IMR-90 (cell line): ENCODE data around the gene KAT6B. TPM values are rescaled to one million over a fixed set of nuclear protein-coding genes. Genes with fewer than 3 reads are reported as not detected.

Experiments
- ATAC-seq: fragments of 200-7000 bp; cut with Tn5 transposase; 2 replicates; pipeline ENCODE4 v1.9.1; 2020; ENCODE audit warnings: low read depth, mild to moderate bottlenecking, moderate library complexity
- BruUV-seq: library from RNA; stranded (reverse); fragments of 400-500 nt; replicated peaks from 2 replicates; lab custom pipeline; 2021; lab: Mats Ljungman, UMichigan
- CTCF ChIA-PET: fragments of 300-600 bp; formaldehyde crosslinking; extraction: SDS; loops from one replicate; lab custom pipeline; 2021; ENCODE audit warnings: antibody characterized with exemption; lab: Yijun Ruan, JAX
- POLR2A ChIA-PET: fragments of 300-600 bp; sonication (Branson Sonifier 250); formaldehyde crosslinking; loops from one replicate; lab custom pipeline; 2022; ENCODE audit warnings: antibody characterized with exemption; ENCODE audit not compliant: unreplicated experiment; lab: Charles Lee
- DNase-seq: peaks from one replicate; pipeline ENCODE4 v3.0.0; 2013
- H2AFZ ChIP-seq: replicated peaks from 2 replicates; pipeline ENCODE3; 2013; ENCODE audit warnings: low read length, mild to moderate bottlenecking; ENCODE audit not compliant: poor library complexity
- H2AK5ac ChIP-seq: 2 replicates; pipeline ENCODE4 v1.6.1; 2013; ENCODE audit warnings: low read depth, low read length, inconsistent platforms
- H2AK9ac ChIP-seq: replicated peaks from 2 replicates; pipeline ENCODE3; 2013; ENCODE audit warnings: mild to moderate bottlenecking, low read depth, low read length, moderate library complexity; ENCODE audit not compliant: poor library complexity
- H2BK120ac ChIP-seq: 2 replicates; pipeline ENCODE4 v1.6.1; 2013; ENCODE audit warnings: low read depth, low read length, inconsistent platforms
- H2BK15ac ChIP-seq: 3 replicates; pipeline ENCODE4 v1.6.1; 2013; ENCODE audit warnings: low read depth, low read length, inconsistent platforms
- H2BK20ac ChIP-seq: 2 replicates; pipeline ENCODE4 v1.6.1; 2013; ENCODE audit warnings: low read depth, mild to moderate bottlenecking, inconsistent platforms, low read length, moderate library complexity
- H2BK5ac ChIP-seq: 2 replicates; pipeline ENCODE4 v1.6.1; 2013; ENCODE audit warnings: mild to moderate bottlenecking, low read depth, low read length, inconsistent platforms; ENCODE audit not compliant: poor library complexity, severe bottlenecking
- H3K14ac ChIP-seq: replicated peaks from 2 replicates; pipeline ENCODE4 v1.6.1; 2013; ENCODE audit warnings: low read depth, low read length, inconsistent platforms
- H3K18ac ChIP-seq: 2 replicates; pipeline ENCODE4 v1.6.1; 2013; ENCODE audit warnings: low read depth, low read length, control low read depth
- H3K23ac ChIP-seq: 2 replicates; pipeline ENCODE4 v1.6.1; 2013; ENCODE audit warnings: low read depth, low read length, inconsistent platforms
- H3K27ac ChIP-seq: 2 replicates; pipeline ENCODE4 v1.5.1; 2013; ENCODE audit warnings: mild to moderate bottlenecking, control low read depth, low read length; ENCODE audit not compliant: insufficient read depth
- H3K27me3 ChIP-seq: 2 replicates; pipeline ENCODE4 v1.6.1; 2013; ENCODE audit warnings: low read length; ENCODE audit not compliant: control insufficient read depth, insufficient read depth
- H3K36me3 ChIP-seq: 2 replicates; pipeline ENCODE4 v1.6.1; 2013; ENCODE audit warnings: low read length, mixed read lengths; ENCODE audit not compliant: control insufficient read depth, insufficient read depth
- H3K4ac ChIP-seq: 2 replicates; pipeline ENCODE4 v1.6.1; 2013; ENCODE audit warnings: low read depth, low read length, inconsistent platforms
- H3K4me1 ChIP-seq: 2 replicates; pipeline ENCODE4 v1.6.1; 2013; ENCODE audit warnings: low read length, mixed read lengths; ENCODE audit not compliant: control insufficient read depth, insufficient read depth
- H3K4me2 ChIP-seq: 2 replicates; pipeline ENCODE4 v1.6.1; 2013; ENCODE audit warnings: low read depth, mild to moderate bottlenecking, control low read depth, low read length, moderate library complexity
- H3K4me3 ChIP-seq: 2 replicates; pipeline ENCODE4 v1.5.1; 2013; ENCODE audit warnings: low read depth, mild to moderate bottlenecking, control low read depth, low read length, moderate library complexity; ENCODE audit not compliant: insufficient read depth
- H3K56ac ChIP-seq: 2 replicates; pipeline ENCODE4 v1.6.1; 2013; ENCODE audit warnings: low read length, inconsistent platforms; ENCODE audit not compliant: insufficient read depth; ENCODE audit errors: extremely low read depth
- H3K79me1 ChIP-seq, 2 experiments: 2 replicates each; pipeline ENCODE4 v1.6.1; 2013; ENCODE audit warnings: low read length in 2 of 2, inconsistent platforms in 1 of 2, low read depth in 1 of 2
- H3K9ac ChIP-seq: 2 replicates; pipeline ENCODE4 v1.6.1; 2013; ENCODE audit warnings: low read depth, low read length, control low read depth
- H3K9me1 ChIP-seq: 2 replicates; pipeline ENCODE4 v1.6.1; 2013; ENCODE audit warnings: low read length, inconsistent platforms; ENCODE audit not compliant: insufficient read depth
- H3K9me3 ChIP-seq: 2 replicates; pipeline ENCODE4 v1.6.1; 2013; ENCODE audit warnings: low read length; ENCODE audit not compliant: control insufficient read depth, insufficient read depth
- H4K20me1 ChIP-seq: 2 replicates; pipeline ENCODE4 v1.6.1; 2013; ENCODE audit warnings: low read length, inconsistent platforms; ENCODE audit not compliant: insufficient read depth
- H4K5ac ChIP-seq: 2 replicates; pipeline ENCODE4 v1.6.1; 2013; ENCODE audit warnings: mild to moderate bottlenecking, low read depth, low read length, control low read depth
- H4K8ac ChIP-seq, 2 experiments: 2 replicates each; pipeline ENCODE4 v1.6.1; 2013; ENCODE audit warnings: low read depth in 2 of 2, low read length in 2 of 2, control low read depth in 1 of 2, inconsistent platforms in 1 of 2
- H4K91ac ChIP-seq: 2 replicates; pipeline ENCODE4 v1.6.1; 2013; ENCODE audit warnings: low read depth, low read length, inconsistent platforms; ENCODE audit not compliant: insufficient read depth
- CEBPB ChIP-seq: IDR thresholded peaks from 2 replicates; pipeline ENCODE4 v1.6.1; 2012; ENCODE audit warnings: low read depth, low read length, improper control_type of control experiment
- MAFK ChIP-seq: IDR thresholded peaks from 2 replicates; pipeline ENCODE4 v1.6.1; 2012; ENCODE audit warnings: low read depth, low read length, improper control_type of control experiment
- RCOR1 ChIP-seq: IDR thresholded peaks from 2 replicates; pipeline ENCODE4 v1.6.1; 2012; ENCODE audit warnings: mild to moderate bottlenecking, low read length, improper control_type of control experiment; ENCODE audit not compliant: insufficient replicate concordance
- SMC3 ChIP-seq: fragments of 150-350 bp; IDR thresholded peaks from 2 replicates; pipeline ENCODE4 v1.6.1; 2016; ENCODE audit warnings: low read depth, mild to moderate bottlenecking, antibody characterized with exemption, low read length, moderate library complexity
- WGBS, 2 experiments: methylation state at CpG; one replicate each; pipeline versions ENCODE4 v1.1.5 to v1.1.7; 2013; ENCODE audit warnings: missing lambda C conversion rate in 2 of 2; ENCODE audit not compliant: insufficient read length in 1 of 2; ENCODE audit errors: extremely low coverage in 2 of 2; 5-methylcytosine and 5-hydroxymethylcytosine counted together
- dilution Hi-C: fragments of 300-500 bp; cut with HindIII; formaldehyde crosslinking; loops from one replicate; pipeline ENCODE4 v1.14.3; 2018; ENCODE audit warnings: low sequenced_read_pairs; ENCODE audit not compliant: unreplicated experiment
- in situ Hi-C: fragments of 300-500 bp; cut with MboI; formaldehyde crosslinking; loops from 3 replicates; pipeline ENCODE4 v1.14.3; 2019; ENCODE audit warnings: low sequenced_read_pairs, inconsistent platforms, mixed read lengths
- intact Hi-C: fragments of 100-400 bp; cut with micrococcal nuclease; formaldehyde crosslinking; loops from 2 replicates; pipeline ENCODE4 v1.10.0; 2022
- polyA plus RNA-seq, 3 experiments: library from polyadenylated mRNA; depleted of rRNA; stranded (reverse); fragments of >200 nt; gene quantifications; 2 replicates each; pipeline ENCODE4 v1.2.3, GENCODE V29; 2012; ENCODE audit warnings: low replicate concordance in 1 of 3
- total RNA-seq: library from RNA; depleted of rRNA; stranded (reverse); fragments of >200 nt; gene quantifications from 2 replicates; pipeline ENCODE4 v1.2.3, GENCODE V29; 2012

The KAT6B gene
- total and polyA plus RNA-seq, 2 of the 4 experiments (the other 2 are of a cell fraction), result 8.8 to 28.1 TPM

GRCh38 chr10:74856940-74857339 is 30.5 kb downstream of the KAT6B start:
- no peak overlapping the region for H3K9ac ChIP-seq
- H3K79me1 ChIP-seq, result peaks cover 41 to 82% of the 10 kb centered on the region in 2 experiments
- H3K36me3 ChIP-seq, result peaks cover 4% of the 10 kb centered on the region; the same call in 1 of the 2 replicates
- intact Hi-C loops (no loop called here), in situ Hi-C loops (no loop called here), dilution Hi-C loops (no loop called here)
- H3K23ac ChIP-seq, result no peak overlapping the region
- peaks cover 13% of the 10 kb centered on the region for H3K9me1 ChIP-seq
- no peak overlapping the region for H3K4me3 ChIP-seq
- H2AK9ac ChIP-seq, result no peak overlapping the region
- no peak overlapping the region for H2AFZ ChIP-seq
- no peak for DNase-seq
- ChIA-PET CTCF (no interaction called here), POLR2A (no interaction called here)
- TF ChIP-seq RCOR1, result no peak
- TF ChIP-seq MAFK, result no peak
- no peak for TF ChIP-seq CEBPB
- no peak for TF ChIP-seq SMC3
- no TSS peak for BruUV-seq
- H3K27me3 ChIP-seq, result no peaks in the 10 kb centered on the region
- peaks cover 7% of the 10 kb centered on the region for H3K4me1 ChIP-seq
- H2BK5ac ChIP-seq, result no peak overlapping the region
- peaks cover 27% of the 10 kb centered on the region for H4K20me1 ChIP-seq
- ATAC-seq, result no peak
- H3K18ac ChIP-seq, result no peak overlapping the region
- no peak overlapping the region for H3K56ac ChIP-seq
- H3K14ac ChIP-seq, result no peak overlapping the region
- no CpG with 5 or more reads among the region's 3 CpGs for WGBS, 2 experiments
- no peak overlapping the region for H2AK5ac ChIP-seq
- H3K27ac ChIP-seq, result no peak overlapping the region
- H4K5ac ChIP-seq, result no peak overlapping the region
- H2BK20ac ChIP-seq, result no peak overlapping the region
- no peak overlapping the region for H3K4ac ChIP-seq
- no peak overlapping the region for H4K8ac ChIP-seq
- H3K9me3 ChIP-seq, result no peaks in the 10 kb centered on the region
- no peak overlapping the region for H2BK120ac ChIP-seq
- no peak overlapping the region for H2BK15ac ChIP-seq
- H4K91ac ChIP-seq, result no peak overlapping the region
- no peak overlapping the region for H3K4me2 ChIP-seq
